Loucy (cell line): ENCODE data around the gene SHROOM3.

Source experiments
- EZH2phosphoT487 ChIP-seq: fragments of 200-600 bp; IDR thresholded peaks from 2 replicates; pipeline ENCODE4 v1.6.1; 2018; ENCODE audit warnings: antibody characterized with exemption, mild to moderate bottlenecking, moderate library complexity, borderline replicate concordance
- TF ChIP-seq, protein P1 (sequence below): fragments of 200-600 bp; sonication (generic); conservative IDR thresholded peaks from 2 replicates; pipeline ENCODE4 v1.5.1; 2014; ENCODE audit warnings: mild to moderate bottlenecking, antibody characterized with exemption, low read length

GRCh38 chr4:76628251-76628650 lies 193.2 kb downstream of the SHROOM3 start:
- TF ChIP-seq, protein P1, sequence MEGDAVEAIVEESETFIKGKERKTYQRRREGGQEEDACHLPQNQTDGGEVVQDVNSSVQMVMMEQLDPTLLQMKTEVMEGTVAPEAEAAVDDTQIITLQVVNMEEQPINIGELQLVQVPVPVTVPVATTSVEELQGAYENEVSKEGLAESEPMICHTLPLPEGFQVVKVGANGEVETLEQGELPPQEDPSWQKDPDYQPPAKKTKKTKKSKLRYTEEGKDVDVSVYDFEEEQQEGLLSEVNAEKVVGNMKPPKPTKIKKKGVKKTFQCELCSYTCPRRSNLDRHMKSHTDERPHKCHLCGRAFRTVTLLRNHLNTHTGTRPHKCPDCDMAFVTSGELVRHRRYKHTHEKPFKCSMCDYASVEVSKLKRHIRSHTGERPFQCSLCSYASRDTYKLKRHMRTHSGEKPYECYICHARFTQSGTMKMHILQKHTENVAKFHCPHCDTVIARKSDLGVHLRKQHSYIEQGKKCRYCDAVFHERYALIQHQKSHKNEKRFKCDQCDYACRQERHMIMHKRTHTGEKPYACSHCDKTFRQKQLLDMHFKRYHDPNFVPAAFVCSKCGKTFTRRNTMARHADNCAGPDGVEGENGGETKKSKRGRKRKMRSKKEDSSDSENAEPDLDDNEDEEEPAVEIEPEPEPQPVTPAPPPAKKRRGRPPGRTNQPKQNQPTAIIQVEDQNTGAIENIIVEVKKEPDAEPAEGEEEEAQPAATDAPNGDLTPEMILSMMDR: no peak
- TF ChIP-seq EZH2phosphoT487: no peak
